ENCODE measurements around the gene SOCS1.

SOCS1 gene

DNA sequence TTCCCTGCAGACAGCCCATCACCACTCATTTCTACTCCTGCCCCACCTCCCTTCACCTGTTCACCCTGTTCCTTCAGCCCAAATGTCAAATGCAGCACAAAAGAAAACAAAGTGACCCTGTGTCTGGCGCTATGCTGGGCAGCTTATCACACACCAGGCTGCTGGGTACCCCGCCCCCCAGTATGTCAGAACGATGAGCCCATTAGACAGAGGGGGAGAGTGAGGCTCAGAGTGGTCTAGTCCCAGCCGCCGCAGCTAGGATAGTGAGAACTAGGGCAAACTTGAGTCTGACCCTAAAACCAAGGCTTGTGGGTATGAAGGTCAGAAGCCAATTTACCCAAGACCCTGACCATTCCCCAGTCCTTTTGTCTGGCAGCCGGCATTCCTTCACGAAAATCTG, 9.1 kb upstream of the SOCS1 start:
- Histone ChIP-seq H3K27ac (no peak overlapping the region), H3K9me3 (ENCODE audit: severe bottlenecking) (no peaks in the 10 kb centered on the region), H3K27me3 (ENCODE audit: insufficient read depth, low read depth, severe bottlenecking) (no peaks in the 10 kb centered on the region), H3K4me3 (ENCODE audit: low read depth, low read length) (no peak overlapping the region), H3K36me3 (no peaks in the 10 kb centered on the region)
- no peak for DNase-seq
- TF ChIP-seq, protein P1, sequence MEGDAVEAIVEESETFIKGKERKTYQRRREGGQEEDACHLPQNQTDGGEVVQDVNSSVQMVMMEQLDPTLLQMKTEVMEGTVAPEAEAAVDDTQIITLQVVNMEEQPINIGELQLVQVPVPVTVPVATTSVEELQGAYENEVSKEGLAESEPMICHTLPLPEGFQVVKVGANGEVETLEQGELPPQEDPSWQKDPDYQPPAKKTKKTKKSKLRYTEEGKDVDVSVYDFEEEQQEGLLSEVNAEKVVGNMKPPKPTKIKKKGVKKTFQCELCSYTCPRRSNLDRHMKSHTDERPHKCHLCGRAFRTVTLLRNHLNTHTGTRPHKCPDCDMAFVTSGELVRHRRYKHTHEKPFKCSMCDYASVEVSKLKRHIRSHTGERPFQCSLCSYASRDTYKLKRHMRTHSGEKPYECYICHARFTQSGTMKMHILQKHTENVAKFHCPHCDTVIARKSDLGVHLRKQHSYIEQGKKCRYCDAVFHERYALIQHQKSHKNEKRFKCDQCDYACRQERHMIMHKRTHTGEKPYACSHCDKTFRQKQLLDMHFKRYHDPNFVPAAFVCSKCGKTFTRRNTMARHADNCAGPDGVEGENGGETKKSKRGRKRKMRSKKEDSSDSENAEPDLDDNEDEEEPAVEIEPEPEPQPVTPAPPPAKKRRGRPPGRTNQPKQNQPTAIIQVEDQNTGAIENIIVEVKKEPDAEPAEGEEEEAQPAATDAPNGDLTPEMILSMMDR (IDR thresholded peaks at IDR 0.05; ENCODE audit: low read depth, low read length), result no peak

DNA sequence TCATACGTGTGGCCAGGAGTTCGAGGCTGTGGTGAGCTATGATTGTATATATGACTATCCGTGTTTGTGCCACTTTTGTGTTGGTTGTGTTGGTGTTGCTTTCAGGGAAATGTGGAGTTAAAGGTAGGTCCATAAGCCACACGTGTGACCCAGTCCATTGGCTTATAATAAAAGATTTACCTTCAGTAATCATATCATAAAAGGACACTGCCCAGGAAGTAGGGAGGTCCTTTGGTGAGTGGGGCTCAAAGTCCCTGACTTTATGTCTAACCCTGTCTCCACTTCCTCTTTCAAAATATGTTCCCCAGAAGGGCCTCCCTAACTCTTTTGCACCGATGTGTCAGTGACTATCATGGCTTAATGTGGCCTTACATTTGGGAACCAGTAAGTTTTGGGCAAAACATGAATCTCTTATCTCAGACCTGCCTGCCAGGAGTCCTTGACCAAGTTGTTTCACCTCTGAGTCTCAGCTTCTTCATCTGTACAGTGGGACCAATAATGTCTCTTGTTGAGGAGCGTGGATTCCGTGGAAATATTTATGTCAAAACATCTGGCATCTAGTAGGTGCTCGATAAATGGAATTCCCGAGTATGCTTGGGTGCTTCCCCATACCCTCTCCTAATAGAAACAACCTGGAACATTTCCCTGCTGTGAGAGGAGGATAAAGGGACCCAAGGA, 8.3 kb upstream of the SOCS1 start:
- TF ChIP-seq, protein P1 (IDR thresholded peaks at IDR 0.05; ENCODE audit: low read depth, low read length), result no peak
- Histone ChIP-seq H3K4me3 (ENCODE audit: low read depth, low read length) (no peak overlapping the region), H3K36me3 (no peaks in the 10 kb centered on the region), H3K27ac (no peak overlapping the region), H3K9me3 (ENCODE audit: severe bottlenecking) (no peaks in the 10 kb centered on the region), H3K27me3 (ENCODE audit: insufficient read depth, low read depth, severe bottlenecking) (no peaks in the 10 kb centered on the region)
- no peak for DNase-seq

DNA sequence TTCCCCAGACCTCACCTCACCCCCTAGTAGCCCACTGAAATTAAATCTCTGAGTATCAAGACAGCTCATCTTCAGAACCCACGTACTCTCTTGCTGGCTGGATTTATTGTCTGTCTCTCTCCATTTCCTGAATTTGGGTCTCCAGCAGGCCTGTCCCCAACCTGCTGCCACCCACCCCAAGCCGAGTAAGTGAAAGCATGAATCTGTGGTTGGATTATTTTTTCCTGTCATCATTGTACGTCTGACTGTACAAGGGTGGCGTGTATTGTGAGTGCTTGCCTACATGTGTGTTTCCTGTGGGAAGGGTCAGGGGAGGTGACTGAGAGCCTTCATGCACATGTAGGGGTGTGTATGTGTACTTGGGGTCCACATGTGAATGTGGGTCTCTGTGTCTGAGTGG, 7.7 kb upstream of the SOCS1 start:
- no peaks in the 10 kb centered on the region for H3K27me3 ChIP-seq (ENCODE audit: insufficient read depth, low read depth, severe bottlenecking)
- no peak for DNase-seq
- TF ChIP-seq, protein P1 (IDR thresholded peaks at IDR 0.05; ENCODE audit: low read depth, low read length), result no peak
- H3K4me3 ChIP-seq (ENCODE audit: low read depth, low read length), result no peak overlapping the region
- H3K27ac ChIP-seq, result no peak overlapping the region
- no peaks in the 10 kb centered on the region for H3K9me3 ChIP-seq (ENCODE audit: severe bottlenecking)
- H3K36me3 ChIP-seq, result no peaks in the 10 kb centered on the region

DNA sequence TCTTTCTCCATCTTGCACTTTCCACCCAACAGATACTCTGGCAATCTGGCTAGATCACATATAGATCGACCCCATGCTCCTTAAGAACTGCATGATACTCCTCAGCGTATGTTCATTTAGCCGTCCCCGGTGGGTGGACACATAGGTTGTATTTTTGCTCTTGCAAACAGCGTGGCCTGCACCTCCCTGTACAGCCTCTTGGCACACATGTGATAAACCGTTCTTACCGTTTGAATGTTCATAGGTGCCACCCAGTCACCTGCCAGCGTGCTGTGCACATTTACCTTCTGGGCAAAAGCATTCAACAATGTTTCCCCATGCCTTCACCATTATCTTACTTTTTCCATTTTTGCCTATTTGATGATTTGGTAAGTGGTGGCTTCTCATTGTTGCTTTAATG, 6.9 kb upstream of the SOCS1 start:
- Histone ChIP-seq H3K36me3 (no peaks in the 10 kb centered on the region), H3K27me3 (ENCODE audit: insufficient read depth, low read depth, severe bottlenecking) (no peaks in the 10 kb centered on the region), H3K27ac (no peak overlapping the region), H3K4me3 (ENCODE audit: low read depth, low read length) (no peak overlapping the region), H3K9me3 (ENCODE audit: severe bottlenecking) (no peaks in the 10 kb centered on the region)
- TF ChIP-seq, protein P1 (IDR thresholded peaks at IDR 0.05; ENCODE audit: low read depth, low read length), result no peak
- DNase-seq, result no peak

DNA sequence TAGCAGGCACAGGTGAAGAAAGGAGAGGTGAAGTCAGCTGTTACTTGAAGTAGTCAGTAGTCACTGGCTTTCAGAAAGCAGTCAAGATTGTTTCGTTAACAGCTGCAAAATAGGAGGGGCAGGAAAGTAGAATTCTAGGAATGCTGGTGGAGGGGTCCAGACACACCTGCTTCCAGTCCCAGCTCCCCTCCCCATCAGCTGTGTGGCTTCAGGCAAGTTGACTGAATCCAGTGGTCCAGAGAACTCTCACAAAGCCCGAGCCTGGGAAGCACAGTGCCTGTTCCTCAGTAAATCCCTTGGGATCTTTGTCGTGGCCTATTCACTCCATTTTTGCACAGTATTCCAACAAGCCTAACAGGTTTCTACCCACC, 4.6 kb upstream of the SOCS1 start:
- Histone ChIP-seq H3K9me3 (ENCODE audit: severe bottlenecking) (no peaks in the 10 kb centered on the region), H3K27me3 (ENCODE audit: insufficient read depth, low read depth, severe bottlenecking) (no peaks in the 10 kb centered on the region), H3K27ac (no peak overlapping the region), H3K36me3 (no peaks in the 10 kb centered on the region), H3K4me3 (ENCODE audit: low read depth, low read length) (no peak overlapping the region)
- DNase-seq, result no peak
- TF ChIP-seq, protein P1 (IDR thresholded peaks at IDR 0.05; ENCODE audit: low read depth, low read length), result no peak
